Kidney (tissue), 14 donors: Measurements from ENCODE around the gene SH2D1B. TPM values are rescaled to one million over a fixed set of nuclear protein-coding genes. Genes with fewer than 3 reads are reported as not detected.
A peak's percentile ranks its signal among the peaks of the same experiment; 100 is the strongest.

ENCODE experiments used
- DNase-seq, 5 donors: peaks; one replicate each; pipeline ENCODE4 v3.0.0-alpha.2; 2013 to 2020
- FAIRE-seq: peaks from 2 replicates; lab custom pipeline; 2012; peaks lifted over from hg19 to GRCh38; lab: Jason Lieb, UNC
- H3K27ac ChIP-seq, 2 donors: one replicate each; pipeline ENCODE4 v1.7.0; 2013; ENCODE audit warnings: low read depth in 2 of 2, low read length in 2 of 2, inconsistent platforms in 1 of 2
- H3K27me3 ChIP-seq: one replicate; pipeline ENCODE4 v1.7.1; 2013; ENCODE audit warnings: low read length, inconsistent platforms; ENCODE audit not compliant: control insufficient read depth, insufficient read depth
- H3K36me3 ChIP-seq, 3 donors: one replicate each; pipeline versions ENCODE4 v1.7.0 to v1.7.1; 2013; ENCODE audit warnings: low read length in 3 of 3, control low read depth in 1 of 3, inconsistent platforms in 1 of 3; ENCODE audit not compliant: insufficient read depth in 3 of 3, control insufficient read depth in 2 of 3
- H3K4me1 ChIP-seq, 3 donors: one replicate each; pipeline versions ENCODE4 v1.7.0 to v1.7.1; 2013; ENCODE audit warnings: low read length in 3 of 3, inconsistent platforms in 1 of 3, low read depth in 1 of 3; ENCODE audit not compliant: control insufficient read depth in 2 of 3, insufficient read depth in 2 of 3
- H3K4me3 ChIP-seq, 3 donors: one replicate each; pipeline versions ENCODE4 v1.7.0 to v1.8.1; 2013; ENCODE audit warnings: low read length in 3 of 3, control low read depth in 1 of 3, inconsistent platforms in 1 of 3
- H3K9ac ChIP-seq, 3 donors: one replicate each; pipeline versions ENCODE4 v1.7.0 to v1.7.1; 2013; ENCODE audit warnings: low read length in 3 of 3, control low read depth in 1 of 3, inconsistent platforms in 1 of 3
- H3K9me3 ChIP-seq, 3 donors: one replicate each; pipeline versions ENCODE4 v1.7.0 to v1.7.1; 2013; ENCODE audit warnings: low read length in 3 of 3, control low read depth in 1 of 3, inconsistent platforms in 1 of 3; ENCODE audit not compliant: control insufficient read depth in 2 of 3, insufficient read depth in 1 of 3
- intact Hi-C: fragments of 100-400 bp; cut with DNase I; formaldehyde crosslinking; loops from one replicate; pipeline ENCODE4 v1.11.1; 2022
- polyA plus RNA-seq: library from polyadenylated mRNA; stranded (reverse); fragments of 350-450 nt; fragmentation: Illumina TruSeq; extraction: RNeasy Lipid Tissue Mini Kit (QIAGEN cat#74804); gene quantifications from one replicate; pipeline ENCODE4 v1.2.3, GENCODE V29; 2014; ENCODE audit warnings: low read depth, low replicate concordance; ENCODE audit not compliant: insufficient read depth
- total RNA-seq: library from RNA; stranded (reverse); fragmentation: NEBNext Ultra II Directional; extraction: Animal tissue kit (Norgen Biotek cat#: 25700); gene quantifications from one replicate; pipeline ENCODE4 v1.2.1, GENCODE V29; 2021
- TF ChIP-seq, protein P1 (sequence below): IDR thresholded peaks from 3 replicates; pipeline ENCODE4 v1.5.1; 2012; ENCODE audit warnings: mild to moderate bottlenecking, moderate library complexity, borderline replicate concordance; ENCODE audit not compliant: insufficient read depth; ENCODE audit errors: extremely low read depth
- donor health status: control.
- donor health status: control.
- donor health status: control.
- donor health status: control.
- donor health status: control.
- donor health status: DM: yes; HTN: yes; CAD: no.
- donor health status: Normal renal cell carcinoma (clear cell type).

The SH2D1B gene
- total and polyA plus RNA-seq, 2 donors from 2014 or later, result 0.76 TPM; not detected in 1

- Histone ChIP-seq H3K27ac (no peak overlapping the region), H3K9me3 (no peaks in the 10 kb centered on the region), H3K36me3 (no peaks in the 10 kb centered on the region), H3K4me1 (no peaks in the 10 kb centered on the region), H3K4me3 (no peak overlapping the region), H3K9ac (no peak overlapping the region), H3K27me3 (no peaks in the 10 kb centered on the region)
- TF ChIP-seq, protein P1, sequence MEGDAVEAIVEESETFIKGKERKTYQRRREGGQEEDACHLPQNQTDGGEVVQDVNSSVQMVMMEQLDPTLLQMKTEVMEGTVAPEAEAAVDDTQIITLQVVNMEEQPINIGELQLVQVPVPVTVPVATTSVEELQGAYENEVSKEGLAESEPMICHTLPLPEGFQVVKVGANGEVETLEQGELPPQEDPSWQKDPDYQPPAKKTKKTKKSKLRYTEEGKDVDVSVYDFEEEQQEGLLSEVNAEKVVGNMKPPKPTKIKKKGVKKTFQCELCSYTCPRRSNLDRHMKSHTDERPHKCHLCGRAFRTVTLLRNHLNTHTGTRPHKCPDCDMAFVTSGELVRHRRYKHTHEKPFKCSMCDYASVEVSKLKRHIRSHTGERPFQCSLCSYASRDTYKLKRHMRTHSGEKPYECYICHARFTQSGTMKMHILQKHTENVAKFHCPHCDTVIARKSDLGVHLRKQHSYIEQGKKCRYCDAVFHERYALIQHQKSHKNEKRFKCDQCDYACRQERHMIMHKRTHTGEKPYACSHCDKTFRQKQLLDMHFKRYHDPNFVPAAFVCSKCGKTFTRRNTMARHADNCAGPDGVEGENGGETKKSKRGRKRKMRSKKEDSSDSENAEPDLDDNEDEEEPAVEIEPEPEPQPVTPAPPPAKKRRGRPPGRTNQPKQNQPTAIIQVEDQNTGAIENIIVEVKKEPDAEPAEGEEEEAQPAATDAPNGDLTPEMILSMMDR, result no peak
- intact Hi-C loops, result no loop called here
- DNase-seq (no peak), FAIRE-seq (no peak)
Measured at GRCh38 chr1:162406811-162407210, 5.1 kb downstream of the SH2D1B start.

GRCh38 chr1:162405800-162406199, 6.1 kb downstream of the SH2D1B start:
- no peak for FAIRE-seq
- intact Hi-C loops, result no loop called here

GRCh38 chr1:162404550-162405160, 7.3 kb downstream of the SH2D1B start:
- H3K27ac ChIP-seq, result no peak overlapping the region
- no peaks in the 10 kb centered on the region for H3K4me1 ChIP-seq
- DNase-seq (no peak), FAIRE-seq (no peak)
- no peaks in the 10 kb centered on the region for H3K9me3 ChIP-seq
- no peaks in the 10 kb centered on the region for H3K27me3 ChIP-seq
- no peak overlapping the region for H3K9ac ChIP-seq
- H3K36me3 ChIP-seq, result no peaks in the 10 kb centered on the region
- TF ChIP-seq, protein P1, result no peak
- intact Hi-C loops, result no loop called here
- H3K4me3 ChIP-seq, result no peak overlapping the region

More at GRCh38 chr1:162405800-162406199, 6.1 kb downstream of the SH2D1B start:
- no peak overlapping the region for H3K27ac ChIP-seq
- H3K9me3 ChIP-seq, result no peaks in the 10 kb centered on the region
- TF ChIP-seq, protein P1, result no peak
- H3K4me1 ChIP-seq, result no peaks in the 10 kb centered on the region
- H3K9ac ChIP-seq, result no peak overlapping the region
- peak in 1 of 5 donors; percentile 10 for DNase-seq
- no peak overlapping the region for H3K4me3 ChIP-seq
- no peaks in the 10 kb centered on the region for H3K36me3 ChIP-seq
- no peaks in the 10 kb centered on the region for H3K27me3 ChIP-seq
